CD4-positive, alpha-beta T cell treated with Interleukin-6 at 100 ng/mL for 8 hours (primary cell): Measurements from ENCODE around the gene ZFAND3.

Source experiments
- DNase-seq: peaks from one replicate; pipeline ENCODE4 v3.0.0-alpha.2; 2020; ENCODE audit warnings: mixed read lengths, low spot score

Gene ZFAND3

GRCh38 chr6:38154731-38155130, 335.2 kb downstream of the ZFAND3 start:
- no peak for DNase-seq

- DNase-seq, result no peak
Observed at GRCh38 chr6:38155144-38155543, 335.6 kb downstream of the ZFAND3 start.

GRCh38 chr6:38155621-38156204, 336.2 kb downstream of the ZFAND3 start:
- DNase-seq, result no peak

- DNase-seq, result no peak
Observed at GRCh38 chr6:38156818-38157565, 337.5 kb downstream of the ZFAND3 start.

DNA sequence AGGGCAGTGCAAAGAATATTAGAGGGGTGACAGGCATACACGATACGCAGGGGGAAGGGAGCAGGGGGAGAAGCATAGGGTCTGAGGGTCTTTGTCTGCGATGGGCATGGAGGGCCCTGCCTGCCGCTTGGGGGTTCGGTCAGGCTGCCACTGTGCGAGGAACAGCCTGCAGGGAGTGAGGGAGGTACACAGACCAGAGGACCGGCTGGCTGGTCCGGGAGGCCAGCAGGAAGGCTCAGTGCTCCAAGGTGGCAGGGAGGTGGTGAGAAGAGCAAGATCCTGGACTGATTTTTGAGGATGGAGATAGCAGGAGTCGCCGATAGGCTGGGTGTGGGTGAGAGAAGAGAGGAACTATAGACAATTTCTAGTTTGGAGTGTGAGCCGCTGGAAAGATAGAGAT, 338.4 kb downstream of the ZFAND3 start:
- DNase-seq, result no peak

GRCh38 chr6:38158762-38159350, 339.3 kb downstream of the ZFAND3 start:
- DNase-seq, result no peak

GRCh38 chr6:38159596-38159995, 340.1 kb downstream of the ZFAND3 start:
- DNase-seq, result no peak

DNA sequence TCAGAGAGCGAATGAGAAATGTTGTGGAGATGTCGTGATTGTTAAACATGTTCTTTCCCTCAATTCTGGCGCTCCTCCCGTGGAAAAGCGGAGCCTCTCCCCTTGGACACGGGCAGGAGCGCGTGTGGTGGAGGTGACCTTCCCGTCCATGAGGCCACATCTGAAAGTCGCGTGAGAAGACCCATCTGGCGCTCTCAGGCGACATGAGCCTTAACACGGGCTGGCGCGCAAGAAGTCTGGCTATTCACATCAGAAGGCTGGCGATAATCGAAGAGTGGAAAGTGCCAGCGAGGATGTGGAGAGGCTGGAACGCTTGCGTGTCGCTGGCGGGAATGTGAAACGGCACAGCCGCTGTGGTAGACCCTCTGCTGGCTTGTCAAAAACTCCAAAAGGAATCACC, 341.3 kb downstream of the ZFAND3 start:
- no peak for DNase-seq

DNA sequence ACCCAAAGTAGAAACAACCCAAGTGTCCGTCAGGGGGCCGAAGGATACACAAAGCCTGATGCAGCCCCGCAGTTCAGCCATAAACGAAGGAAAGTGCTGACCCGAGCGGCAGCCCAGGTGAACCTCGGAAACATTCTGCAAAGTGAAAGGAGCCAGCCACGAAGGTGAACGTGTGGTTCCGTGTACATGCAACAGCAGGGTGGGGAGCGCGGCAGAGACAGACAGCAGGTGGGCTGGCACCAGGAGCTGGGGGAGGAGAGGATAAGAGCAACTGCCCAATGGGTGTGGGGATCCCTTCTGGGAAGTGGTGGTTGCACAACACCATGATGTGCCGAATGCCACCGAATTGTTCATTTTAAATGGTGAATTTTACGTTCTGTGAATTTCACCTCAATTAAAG, 341.8 kb downstream of the ZFAND3 start:
- DNase-seq, result no peak

DNA sequence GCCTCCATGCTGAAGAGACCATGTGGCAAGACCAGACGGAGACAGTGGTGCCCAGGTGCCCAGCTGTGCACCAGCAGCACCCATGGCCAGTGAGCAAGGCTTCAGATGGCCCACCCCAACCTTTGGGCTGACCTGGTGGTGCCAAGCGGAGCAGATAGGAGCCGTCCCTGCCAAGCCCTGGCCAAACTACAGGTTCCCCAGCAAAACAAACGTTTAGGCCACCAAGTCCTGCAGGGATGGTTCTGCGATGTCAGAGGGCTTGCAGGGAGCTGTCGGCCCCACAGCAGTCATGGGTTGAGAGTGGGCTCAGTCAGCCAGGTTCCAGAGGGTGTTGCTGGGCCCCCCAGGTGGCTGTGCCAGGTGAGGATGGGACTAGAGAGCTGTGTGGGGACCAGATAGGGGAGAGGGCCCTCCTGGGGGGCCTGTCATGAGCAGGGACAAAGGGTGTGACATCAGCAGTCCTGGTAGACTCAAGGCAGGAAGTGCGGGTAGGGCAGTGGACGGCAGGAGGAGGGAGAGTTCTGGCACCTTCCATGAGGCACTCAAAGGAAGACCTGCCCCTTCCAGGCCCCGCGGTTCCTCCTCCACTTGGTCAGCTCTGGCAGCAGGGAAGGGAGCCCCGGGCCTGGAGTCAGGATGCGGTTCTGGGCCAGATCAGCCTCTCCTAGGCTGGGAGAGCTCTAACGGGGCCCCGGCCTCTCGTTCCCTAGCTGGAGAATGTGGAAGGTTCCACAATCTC, 342.4 kb downstream of the ZFAND3 start:
- DNase-seq, result no peak

DNA sequence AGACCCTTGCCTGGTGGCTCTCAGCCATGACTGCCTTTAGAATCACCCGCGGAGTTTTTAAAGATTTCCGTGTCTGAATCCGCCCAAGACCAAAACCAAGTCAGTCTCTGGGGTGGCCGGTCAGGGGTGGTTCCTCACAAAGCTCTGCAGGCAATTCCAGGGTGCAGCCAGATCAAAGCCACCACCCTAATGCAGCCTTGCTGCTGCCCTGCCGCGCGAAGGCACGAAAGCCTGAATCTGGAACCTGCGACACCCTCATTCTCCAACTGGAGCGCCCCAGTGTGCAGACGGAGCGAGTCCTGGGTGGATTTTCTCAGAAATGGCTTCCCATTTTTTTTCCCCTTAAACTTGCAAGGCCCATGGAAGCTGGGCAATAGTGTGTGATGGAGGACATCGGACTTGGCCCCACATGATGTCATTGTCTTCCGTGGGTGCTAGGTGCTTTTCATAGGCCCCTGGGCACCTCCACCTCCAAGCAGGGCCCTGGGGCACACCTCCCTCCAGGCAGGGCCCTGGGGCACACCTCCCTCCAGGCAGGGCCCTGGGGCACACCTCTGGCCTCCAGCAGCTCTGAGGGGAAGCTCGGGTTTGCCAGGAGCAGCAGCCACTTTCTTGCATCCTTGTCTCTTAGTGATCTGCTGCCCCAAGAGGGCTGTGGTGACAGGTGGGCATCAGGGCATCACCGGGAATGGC, 343.1 kb downstream of the ZFAND3 start:
- no peak for DNase-seq

DNA sequence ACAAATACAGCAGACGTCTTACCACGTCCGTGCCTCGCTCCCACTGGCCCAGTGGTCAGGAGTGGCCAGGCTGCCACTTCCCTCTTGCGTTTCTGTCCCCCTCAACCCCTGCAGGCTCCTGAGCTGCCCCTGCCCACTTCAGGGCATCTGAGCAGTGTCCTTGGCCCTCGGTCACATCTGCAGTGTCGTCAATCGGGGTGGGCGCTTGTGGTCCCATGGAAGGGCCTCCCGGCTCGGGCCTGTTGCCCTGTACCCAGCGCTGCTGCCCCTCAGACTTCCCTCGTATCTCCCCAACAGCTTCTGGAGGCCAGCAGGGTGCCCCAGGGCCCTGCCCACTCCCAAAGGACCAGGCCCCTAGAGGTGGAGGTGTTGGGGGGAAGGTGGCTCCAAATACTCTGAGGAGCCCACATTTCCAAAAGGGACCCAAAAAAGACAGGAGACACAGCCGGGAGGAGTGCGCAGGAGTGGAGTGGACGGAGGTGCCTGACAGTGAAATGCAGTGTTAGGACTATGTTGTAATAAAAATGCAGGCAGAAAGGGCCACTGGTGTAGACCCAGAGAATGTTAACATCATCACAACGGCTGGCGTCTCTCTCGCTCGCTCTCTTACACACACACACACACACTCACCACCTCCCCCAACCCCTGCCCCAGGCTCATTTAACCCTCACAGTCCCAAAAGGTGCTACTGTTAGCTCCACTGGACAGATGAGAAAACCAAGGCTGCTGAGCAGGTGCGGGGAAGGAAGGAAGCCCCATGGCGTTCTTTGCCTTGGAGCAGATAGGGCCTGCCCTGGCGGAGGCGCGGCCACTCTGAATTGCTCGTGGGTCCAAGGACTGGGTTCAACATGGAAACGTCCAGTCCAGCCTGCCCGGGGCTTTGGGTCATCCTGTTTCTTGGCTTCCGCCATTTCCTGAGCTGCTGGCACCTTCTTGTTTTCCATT, 343.9 kb downstream of the ZFAND3 start:
- DNase-seq, result no peak

GRCh38 chr6:38164131-38164481, 344.6 kb downstream of the ZFAND3 start:
- no peak for DNase-seq

DNA sequence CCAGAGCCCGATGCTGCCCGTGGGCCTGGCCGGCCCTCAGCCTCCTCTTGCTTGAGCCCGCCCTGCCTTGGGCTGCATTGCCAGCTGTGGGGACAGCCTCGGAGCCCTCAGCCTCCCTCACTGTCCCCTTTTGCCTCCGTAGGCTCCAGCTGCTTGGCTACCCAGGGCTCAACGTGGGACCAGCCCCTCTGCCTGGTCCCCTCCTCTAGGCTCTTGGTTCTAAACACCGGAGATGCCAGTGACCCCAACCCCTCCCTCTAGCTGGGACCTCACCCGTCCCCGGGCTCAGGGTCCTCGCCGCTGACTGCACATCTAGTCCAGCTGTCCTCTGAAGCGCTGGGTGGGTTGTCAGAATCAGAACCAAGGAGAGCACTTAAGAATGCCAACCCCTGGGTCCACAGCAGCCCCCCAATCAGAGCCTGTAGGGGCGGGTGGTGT, 345.2 kb downstream of the ZFAND3 start:
- DNase-seq, result no peak

- DNase-seq, result no peak
Observed at GRCh38 chr6:38166411-38167240, 347.1 kb downstream of the ZFAND3 start.

DNA sequence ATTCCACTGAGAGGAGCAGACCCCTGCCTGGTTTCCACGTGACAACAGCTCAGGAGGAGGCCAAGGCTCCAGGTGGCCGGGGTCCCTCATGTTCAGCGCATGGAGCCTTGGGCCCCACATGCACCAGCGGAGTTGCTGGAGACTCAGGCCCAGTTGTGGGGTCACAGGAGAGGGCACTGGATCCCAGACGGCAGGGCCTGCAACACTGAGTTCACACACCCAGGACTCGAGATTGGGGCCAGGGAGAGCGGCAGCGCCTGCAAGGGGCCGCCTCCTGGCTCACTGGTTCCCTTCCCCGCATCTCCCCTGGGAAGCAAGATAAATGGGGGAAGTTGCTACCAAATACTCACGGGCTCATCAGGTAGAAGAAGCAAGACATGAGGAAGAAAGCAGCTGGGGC, 348.1 kb downstream of the ZFAND3 start:
- DNase-seq, result no peak

DNA sequence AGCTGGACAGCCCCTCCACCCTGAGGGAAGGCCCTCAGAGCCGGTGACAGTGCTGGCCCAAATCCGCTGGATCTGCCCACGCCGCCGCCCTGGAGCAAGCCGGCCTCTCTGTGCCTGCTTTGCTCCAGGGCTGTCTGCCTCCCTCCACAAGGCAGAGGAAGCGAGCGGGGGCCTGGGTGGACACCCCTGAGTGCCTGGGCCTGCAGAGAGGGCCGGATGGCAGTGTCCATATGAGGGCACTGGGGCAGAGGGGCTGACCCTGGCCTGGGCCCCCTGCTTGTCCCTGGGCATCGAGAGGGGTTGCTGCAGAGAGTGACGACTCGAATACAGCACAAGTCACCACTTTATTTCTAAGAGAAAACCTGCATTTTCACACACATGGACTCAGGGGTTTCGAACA, 348.6 kb downstream of the ZFAND3 start:
- DNase-seq, result no peak

GRCh38 chr6:38168699-38169098, 349.2 kb downstream of the ZFAND3 start:
- no peak for DNase-seq

DNA sequence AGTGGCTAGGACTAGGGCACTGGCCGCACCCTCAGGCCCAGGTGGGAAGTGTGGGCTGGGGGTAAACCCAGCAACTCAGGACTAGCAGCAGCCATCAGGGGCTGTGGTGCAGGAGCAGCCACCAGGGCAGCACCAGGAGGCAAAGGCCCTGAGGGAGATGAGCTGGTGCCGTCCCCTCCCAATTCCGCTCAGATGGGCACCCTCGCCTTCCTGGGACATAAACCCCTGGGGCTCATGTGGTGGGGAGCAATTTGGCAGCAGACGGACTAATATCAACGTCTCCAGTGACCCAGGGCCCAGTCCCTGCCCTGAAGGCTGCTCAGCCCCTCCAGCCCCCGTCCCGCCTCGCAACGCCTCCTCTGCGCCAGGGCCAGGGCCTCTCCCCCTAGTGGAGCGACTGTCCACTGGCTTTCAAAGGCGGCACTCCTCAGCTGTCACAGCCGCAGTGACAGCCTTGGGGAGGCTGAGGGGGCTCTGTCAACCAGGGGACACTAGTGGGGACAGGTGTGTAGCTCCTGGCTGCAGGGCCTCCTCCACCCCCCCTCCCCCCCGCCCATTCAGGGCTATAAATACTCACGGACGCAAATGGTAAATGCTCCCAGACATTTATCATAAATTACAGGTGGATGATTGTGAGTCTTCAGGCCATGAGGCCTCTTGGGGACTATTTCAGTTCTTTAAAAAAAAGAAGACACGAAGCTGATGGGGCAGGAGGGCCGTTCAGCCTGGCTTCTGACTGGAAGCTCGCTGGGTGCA, 349.9 kb downstream of the ZFAND3 start:
- DNase-seq, result no peak
